Measurements from ENCODE around the gene FNDC8. TPM values are rescaled to one million over a fixed set of nuclear protein-coding genes. Genes with fewer than 3 reads are reported as not detected.

FNDC8 gene
- total and polyA plus RNA-seq, 2 of the 8 experiments (the other 6 are each of a cell fraction or from before 2014, with no cell fraction given), result not detected

GRCh38 chr17:35167046-35167445 lies 45.6 kb downstream of the FNDC8 start:
- WGBS, 2 experiments (ENCODE audit: extremely low coverage in 1 of 2, insufficient coverage in 1 of 2, insufficient read length in 1 of 2, insufficient replicate concordance in 2 of 2, low coverage in 1 of 2, low lambda C conversion rate in 2 of 2, missing lambda C conversion rate in 1 of 2), result 54% methylated on average over 3 of the region's 3 CpGs; no CpG with 5 or more reads in 1 of the 2 experiments

More at GRCh38 chr17:35167046-35167445, 45.6 kb downstream of the FNDC8 start:
- DNase-seq (ENCODE audit: low read depth in 1 of 2, low spot score in 2 of 2) (no peak), FAIRE-seq (no peak)
- Histone ChIP-seq H4K20me1 (replicated peaks in 1 of 2; ENCODE audit: control insufficient read depth in 1 of 2, insufficient read depth in 2 of 2, low read length in 2 of 2) (peaks cover 0 to 1% of the 10 kb centered on the region in 2 experiments), H2AFZ (ENCODE audit: low read length) (no peak overlapping the region), H4K5ac (ENCODE audit: insufficient read length, low read depth, low read length) (no peak overlapping the region), H3K14ac (ENCODE audit: insufficient read length) (no peak overlapping the region), H2BK12ac (ENCODE audit: low read depth, low read length) (no peak overlapping the region), H4K91ac (replicated peaks; ENCODE audit: insufficient read length, low read length) (no peak overlapping the region), H4K8ac (ENCODE audit: extremely low read depth, insufficient read depth, low read length) (no peak overlapping the region), H3K4ac (replicated peaks; ENCODE audit: insufficient read length, low read depth, low read length) (no peak overlapping the region), H3K18ac (ENCODE audit: extremely low read depth, low read length) (no peak overlapping the region), H3K9me3 (ENCODE audit: insufficient read depth in 2 of 2, low read depth in 1 of 2, low read length in 1 of 2) (no peaks in the 10 kb centered on the region), H3K79me1 (ENCODE audit: low read depth, low read length) (no peaks in the 10 kb centered on the region; the same call in 1 of the 2 replicates), H3K4me2 (ENCODE audit: insufficient read depth in 1 of 2, low read depth in 2 of 2, low read length in 2 of 2) (no peak overlapping the region), H3K27ac (ENCODE audit: low read depth, low read length) (no peak overlapping the region), H3K4me3 (ENCODE audit: extremely low read depth in 1 of 4, insufficient read depth in 2 of 4, low read depth in 3 of 4, low read length in 4 of 4) (no peak overlapping the region), H3K4me1 (replicated peaks in 1 of 4; ENCODE audit: control insufficient read depth in 3 of 4, insufficient read depth in 4 of 4, low read length in 3 of 4) (no peaks in the 10 kb centered on the region; a peak in 1 of 7 replicates), H2BK5ac (ENCODE audit: low read depth, low read length) (no peak overlapping the region), H2AK5ac (ENCODE audit: low read depth, low read length) (no peak overlapping the region), H3K23ac (ENCODE audit: insufficient read length) (no peak overlapping the region), H2BK15ac (ENCODE audit: low read length) (no peak overlapping the region), H3K23me2 (ENCODE audit: low read depth, low read length) (no peaks in the 10 kb centered on the region; the same call in 1 of the 2 replicates), H3K56ac (replicated peaks; ENCODE audit: insufficient read length, low read depth, low read length) (no peak overlapping the region), H3K9ac (replicated peaks in 1 of 4; ENCODE audit: extremely low read depth in 1 of 4, low read depth in 3 of 4, low read length in 3 of 4) (no peak overlapping the region; a peak in 1 of 7 replicates), H3K36me3 (ENCODE audit: control insufficient read depth in 2 of 4, insufficient read depth in 4 of 4, low read length in 3 of 4) (no peaks in the 10 kb centered on the region), H3K79me2 (ENCODE audit: control insufficient read depth in 1 of 2, insufficient read depth in 2 of 2, low read length in 2 of 2) (no peaks in the 10 kb centered on the region), H2BK20ac (ENCODE audit: low read length) (no peak overlapping the region), H2BK120ac (replicated peaks; ENCODE audit: low read depth, low read length) (no peak overlapping the region), H3K27me3 (replicated peaks in 1 of 4; ENCODE audit: control insufficient read depth in 3 of 4, extremely low read depth in 1 of 4, insufficient read depth in 3 of 4, low read length in 3 of 4) (no peaks in the 10 kb centered on the region)
- POLR2A ChIA-PET (ENCODE audit: partially characterized antibody), result no interaction called here
- CTCF ChIA-PET (ENCODE audit: partially characterized antibody), result interaction anchor here (0.6 to 2.5 kb wide), 8 partner anchors 8 to 367 kb away, joined by 3 to 9 read pairs (median 3); no protein-coding TSS in a partner anchor
- TF ChIP-seq SP2 (IDR thresholded peaks at IDR 0.05; ENCODE audit: low read length) (no peak), HDAC2 (IDR thresholded peaks at IDR 0.05; ENCODE audit: borderline replicate concordance in 1 of 2, low read depth in 2 of 2, low read length in 2 of 2) (no peak), SAP30 (IDR thresholded peaks at IDR 0.05; ENCODE audit: insufficient read depth, insufficient replicate concordance, low read length) (no peak)
